Amygdala (tissue), 56 donors: ENCODE measurements around the gene GSS.
A peak's percentile ranks its signal among the peaks of the same experiment; 100 is the strongest.
"Not testable (repeated sequence)": the region's sequence is repeated elsewhere in the genome, so short reads cannot be mapped to it uniquely, and the experiment has no call there.

Source experiments
- DNase-seq, 56 donors: peaks; one replicate each; lab custom pipeline; 2025; lab: John Stamatoyannopoulos, UW

The GSS gene

GRCh38 chr20:34916774-34917354 is 38.7 kb downstream of the GSS start:
- DNase-seq: no peak

DNA sequence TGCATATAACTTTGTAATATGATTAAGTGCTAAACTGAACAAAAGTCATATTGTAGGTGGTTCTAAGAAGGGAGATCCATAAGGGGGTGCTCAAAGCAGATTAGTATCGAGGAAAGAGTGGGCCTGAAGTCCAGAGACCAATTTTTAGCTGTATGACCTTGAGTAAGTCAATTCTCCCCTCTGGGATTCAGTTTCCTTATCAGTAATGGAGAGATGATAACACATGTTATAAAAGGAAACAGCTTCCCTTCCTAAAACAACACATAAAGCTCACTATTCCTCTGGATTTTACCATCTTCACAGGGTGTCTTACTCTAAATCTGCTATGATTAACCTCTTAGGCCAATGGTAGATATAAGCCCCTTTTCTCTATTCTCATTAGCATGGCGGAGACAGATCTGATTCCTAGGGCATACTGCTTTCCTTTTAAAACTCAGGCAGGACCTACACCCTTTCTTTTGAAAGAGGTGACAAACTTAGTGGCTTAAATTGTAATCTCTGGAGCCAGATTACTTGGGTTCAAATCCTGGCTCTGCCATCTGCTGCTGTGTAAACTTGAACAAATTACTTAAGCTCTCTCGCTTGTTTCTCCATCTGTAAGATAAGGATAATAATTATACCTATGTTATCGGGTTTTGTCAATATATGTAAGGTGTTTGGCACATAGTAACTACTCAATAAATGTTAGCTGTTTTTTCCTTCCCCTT is 39.7 kb downstream of the GSS start:
- DNase-seq: no peak

DNA sequence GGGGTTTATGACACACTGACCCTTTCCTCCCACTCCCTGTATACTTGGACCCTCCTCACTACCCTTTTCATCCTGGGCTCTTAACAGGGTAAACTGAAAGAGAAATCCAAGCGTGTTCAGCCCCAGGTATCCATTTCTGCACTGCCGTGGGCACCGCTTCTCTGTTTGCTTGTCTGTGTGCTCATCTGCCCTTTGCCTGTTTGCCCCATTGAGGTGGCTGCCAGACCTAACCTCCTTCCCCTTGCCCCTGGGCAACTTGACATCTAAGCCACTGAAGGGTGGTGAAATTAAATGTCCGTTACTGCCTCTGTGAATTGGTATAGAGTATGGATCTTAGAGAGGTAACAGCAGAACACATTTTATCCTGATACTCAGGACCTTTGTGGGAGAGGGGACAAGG is 40.5 kb downstream of the GSS start:
- no peak for DNase-seq

DNA sequence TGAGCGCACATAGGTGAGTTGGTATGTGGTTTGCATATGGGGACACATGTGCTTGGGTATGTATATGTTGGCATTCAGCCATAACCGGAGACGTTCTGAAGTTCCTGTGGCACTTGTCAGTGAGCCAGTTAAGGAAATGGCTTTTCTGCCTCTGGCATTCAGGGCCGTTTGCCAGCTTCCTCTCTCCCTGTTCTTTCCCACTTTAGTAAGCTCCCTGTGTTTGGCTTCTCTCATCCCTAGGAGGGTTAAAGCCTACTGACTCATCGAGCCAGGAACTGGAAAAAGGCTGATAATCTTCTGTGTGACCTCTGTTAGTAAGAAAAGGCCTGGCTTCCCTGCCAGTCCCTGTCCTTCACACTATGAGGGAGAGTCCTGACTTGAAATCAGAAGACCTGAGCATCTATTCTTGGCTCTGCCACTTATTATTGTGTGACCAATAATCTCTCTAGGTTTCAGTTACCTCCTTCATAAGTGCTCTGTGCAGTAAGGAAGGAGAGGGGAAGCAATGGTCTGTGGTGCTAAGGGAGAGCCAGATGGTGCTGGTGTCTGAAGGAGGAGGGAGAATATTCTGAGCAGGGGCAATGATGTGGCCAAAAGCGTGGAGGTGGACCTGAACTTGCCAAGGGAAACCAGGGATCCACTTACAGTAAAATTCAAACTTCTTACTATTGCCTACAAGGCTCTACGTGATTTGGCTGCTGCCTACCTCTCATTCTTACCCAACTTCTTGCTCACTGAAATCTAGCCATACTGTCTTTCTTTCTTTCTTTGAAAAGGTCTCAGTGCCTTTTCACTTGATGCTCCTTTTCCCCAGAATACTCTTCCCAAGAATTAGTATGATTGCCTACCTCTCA is 47.8 kb downstream of the GSS start:
- DNase-seq: peak in 3 of 56 donors; percentile 7 to 71 (median 9)

- DNase-seq: no peak
Observed at GRCh38 chr20:34904202-34904621, 51.4 kb downstream of the GSS start.

GRCh38 chr20:34898731-34899130 is 56.9 kb downstream of the GSS start:
- DNase-seq: not testable (repeated sequence)

GRCh38 chr20:34898129-34898528 is 57.5 kb downstream of the GSS start:
- DNase-seq: not testable (repeated sequence)

- no peak for DNase-seq
Observed at GRCh38 chr20:34896086-34896621, 59.5 kb downstream of the GSS start.

- no peak for DNase-seq
Observed at GRCh38 chr20:34895465-34895864, 60.1 kb downstream of the GSS start.

GRCh38 chr20:34894723-34895122 is 60.9 kb downstream of the GSS start:
- no peak for DNase-seq

DNA sequence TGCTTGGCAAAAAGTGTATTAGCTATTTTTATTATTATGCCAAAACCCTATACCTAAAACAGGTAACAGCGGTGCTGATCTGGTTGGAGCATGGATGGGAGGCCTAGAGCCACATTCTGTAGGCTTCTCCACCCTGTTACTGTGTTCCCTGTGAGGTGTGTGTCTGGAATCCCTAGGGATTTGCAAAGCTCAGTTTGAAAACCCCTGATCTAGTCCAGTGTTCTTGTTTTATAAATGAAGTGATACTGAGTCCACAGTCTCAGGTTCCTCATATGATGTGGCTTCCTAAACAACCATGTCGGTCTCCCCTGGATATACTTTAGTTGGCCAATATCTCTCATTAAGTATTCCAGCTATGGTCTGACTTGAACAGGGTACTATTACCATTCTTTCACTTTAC is 62.9 kb downstream of the GSS start:
- DNase-seq: no peak

DNA sequence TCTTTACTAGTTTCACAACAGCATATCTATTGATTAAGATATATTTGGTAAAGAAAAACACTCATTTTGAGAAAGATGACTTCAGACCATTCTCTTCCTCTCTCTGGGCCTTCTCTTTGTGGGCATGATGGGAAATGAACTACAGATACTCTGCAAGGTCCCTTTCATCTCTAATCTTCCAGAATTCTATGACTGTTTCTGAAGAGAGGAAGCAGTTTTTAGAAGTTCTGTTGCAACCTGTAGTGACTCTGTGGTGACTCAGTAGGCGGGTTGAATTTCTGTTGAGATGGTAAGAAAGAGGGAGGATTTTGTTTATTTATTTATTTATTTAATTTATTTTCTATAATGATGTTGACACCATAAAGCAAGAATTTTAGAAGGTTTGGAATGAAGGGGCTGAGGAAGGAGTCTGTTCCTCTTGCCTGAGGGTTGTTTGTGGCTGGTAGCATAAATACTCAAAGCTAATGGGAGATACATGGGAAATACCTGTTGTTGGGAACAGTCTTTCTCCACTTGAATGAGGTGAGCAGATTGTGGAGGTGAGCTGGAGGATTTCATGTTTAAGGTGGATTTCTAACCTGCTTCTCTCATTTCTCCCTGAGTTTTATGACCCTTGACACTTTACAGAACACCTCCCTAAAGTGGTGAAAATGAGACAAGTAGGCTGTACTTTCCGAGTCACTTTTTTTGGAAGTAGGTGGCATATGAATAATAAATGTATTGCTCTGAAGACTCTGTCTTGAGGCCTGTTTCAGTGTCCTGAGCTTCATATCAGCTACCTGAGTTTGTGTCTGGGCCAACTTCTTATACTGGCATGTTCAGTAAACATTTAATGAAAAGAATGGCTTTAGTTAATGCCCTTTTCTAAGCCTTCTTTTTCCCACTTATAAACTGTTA is 64.2 kb downstream of the GSS start:
- no peak for DNase-seq

GRCh38 chr20:34888468-34888867 is 67.1 kb downstream of the GSS start:
- no peak for DNase-seq

DNA sequence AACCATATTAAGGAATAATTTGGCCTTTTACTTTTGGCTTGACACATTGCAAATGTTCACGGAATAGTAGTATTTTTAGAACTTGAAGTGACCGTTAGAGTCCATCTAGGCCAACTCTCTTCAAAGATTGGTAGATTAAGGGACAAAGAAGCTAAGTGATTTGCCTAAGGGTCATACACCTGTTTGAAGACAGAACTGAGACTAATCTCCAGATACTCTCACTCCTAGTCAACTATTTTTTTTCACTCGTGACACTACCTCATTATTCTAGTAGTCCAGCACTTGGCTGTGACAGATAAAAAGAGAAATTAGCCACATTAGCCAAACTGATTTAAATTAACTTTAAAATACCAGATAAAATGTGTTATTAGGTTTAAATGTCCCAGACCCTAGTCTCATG is 68.6 kb downstream of the GSS start:
- DNase-seq: no peak

- no peak for DNase-seq
Observed at GRCh38 chr20:34886122-34886521, 69.5 kb downstream of the GSS start.

- no peak for DNase-seq
Observed at GRCh38 chr20:34884260-34884659, 71.3 kb downstream of the GSS start.

DNA sequence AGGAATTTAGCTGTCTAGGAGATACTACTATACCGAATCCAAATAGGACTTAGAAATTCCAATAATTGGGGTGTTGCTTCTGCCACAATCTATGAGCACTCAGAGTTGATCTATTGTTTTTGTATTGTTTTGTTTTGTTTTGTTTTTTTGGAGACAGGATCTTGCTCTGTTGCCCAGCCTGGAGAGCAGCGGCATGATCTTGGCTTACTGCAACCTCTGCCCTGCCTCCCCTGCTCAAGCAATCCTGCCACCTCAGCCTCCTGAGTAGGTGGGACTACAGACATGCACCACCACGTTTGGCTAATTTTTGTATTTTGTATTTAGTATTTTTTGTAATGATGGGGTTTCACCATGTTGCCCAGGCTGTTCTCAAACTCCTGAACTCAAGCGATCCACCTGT is 71.8 kb downstream of the GSS start:
- no peak for DNase-seq

GRCh38 chr20:34883087-34883688 is 72.4 kb downstream of the GSS start:
- no peak for DNase-seq

GRCh38 chr20:34881689-34882088 is 73.9 kb downstream of the GSS start:
- DNase-seq: no peak

DNA sequence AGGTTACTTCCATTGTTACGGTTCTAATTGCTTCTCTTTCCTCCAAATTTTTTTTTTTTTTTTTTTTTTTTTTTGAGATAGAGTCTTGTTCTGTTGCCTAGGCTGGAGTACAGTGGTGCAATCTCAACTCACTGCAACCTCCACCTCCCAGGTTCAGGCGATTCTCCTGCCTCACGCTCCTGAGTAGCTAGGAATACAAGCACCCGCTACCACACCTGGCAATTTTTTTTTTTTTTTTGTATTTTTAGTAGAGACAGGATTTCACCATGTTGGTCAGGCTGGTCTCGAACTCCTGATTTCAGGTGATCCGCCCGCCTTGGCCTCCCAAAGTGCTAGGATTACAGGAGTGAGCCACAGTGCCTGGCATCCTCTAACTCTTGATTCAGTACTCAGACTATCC is 74.6 kb downstream of the GSS start:
- not testable (repeated sequence) for DNase-seq
